Forelimb muscle (tissue), 1 donor: Measurements from ENCODE around the gene UPF1. TPM values are rescaled to one million over a fixed set of nuclear protein-coding genes. Genes with fewer than 3 reads are reported as not detected.

Experiments
- polyA plus RNA-seq: library from polyadenylated mRNA; unstranded; fragments of 120-200 nt; gene quantifications from one replicate; pipeline ENCODE4 v1.2.1, GENCODE V29; 2013; ENCODE audit not compliant: insufficient read length

Gene UPF1
- polyA plus RNA-seq, 1 donor, result 34.1 TPM

Other genes starting within 250 kb of the UPF1 start
- gene REX1BD, start 243.2 kb upstream of the UPF1 start, polyA plus RNA-seq, result 33.4 TPM
- gene CRLF1, start 225.2 kb upstream of the UPF1 start, polyA plus RNA-seq, result 14.8 TPM
- gene TMEM59L, start 219.1 kb upstream of the UPF1 start, polyA plus RNA-seq, result 8.9 TPM
- gene KLHL26, start 194.9 kb upstream of the UPF1 start, polyA plus RNA-seq, result 4.4 TPM
- gene CRTC1, start 148.3 kb upstream of the UPF1 start, polyA plus RNA-seq, result 15.2 TPM
- 4.0 TPM for gene COMP, start 40.7 kb upstream of the UPF1 start, polyA plus RNA-seq
- 40.8 TPM for gene CERS1, start 64.2 kb downstream of the UPF1 start, polyA plus RNA-seq
- gene COPE, start 87.4 kb downstream of the UPF1 start, polyA plus RNA-seq, result 74.9 TPM
- 36.0 TPM for gene DDX49, start 87.8 kb downstream of the UPF1 start, polyA plus RNA-seq
- gene HOMER3, start 109.3 kb downstream of the UPF1 start, polyA plus RNA-seq, result 66.7 TPM
- 68.5 TPM for gene SUGP2, start 201.6 kb downstream of the UPF1 start, polyA plus RNA-seq
- 26.0 TPM for gene ARMC6, start 201.6 kb downstream of the UPF1 start, polyA plus RNA-seq
- 12.0 TPM for gene SLC25A42, start 232.0 kb downstream of the UPF1 start, polyA plus RNA-seq